DMS 273 treated with DMSO at 0.1 percent for 48 hours (cell line): ENCODE measurements around the gene SYT4.
"Not testable (repeated sequence)": the region's sequence is repeated elsewhere in the genome, so short reads cannot be mapped to it uniquely, and the experiment has no call there.

ENCODE experiments used
- DNase-seq: peaks from one replicate; lab custom pipeline; 2025; lab: John Stamatoyannopoulos, UW

The SYT4 gene, protein sequence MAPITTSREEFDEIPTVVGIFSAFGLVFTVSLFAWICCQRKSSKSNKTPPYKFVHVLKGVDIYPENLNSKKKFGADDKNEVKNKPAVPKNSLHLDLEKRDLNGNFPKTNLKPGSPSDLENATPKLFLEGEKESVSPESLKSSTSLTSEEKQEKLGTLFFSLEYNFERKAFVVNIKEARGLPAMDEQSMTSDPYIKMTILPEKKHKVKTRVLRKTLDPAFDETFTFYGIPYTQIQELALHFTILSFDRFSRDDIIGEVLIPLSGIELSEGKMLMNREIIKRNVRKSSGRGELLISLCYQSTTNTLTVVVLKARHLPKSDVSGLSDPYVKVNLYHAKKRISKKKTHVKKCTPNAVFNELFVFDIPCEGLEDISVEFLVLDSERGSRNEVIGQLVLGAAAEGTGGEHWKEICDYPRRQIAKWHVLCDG

DNA sequence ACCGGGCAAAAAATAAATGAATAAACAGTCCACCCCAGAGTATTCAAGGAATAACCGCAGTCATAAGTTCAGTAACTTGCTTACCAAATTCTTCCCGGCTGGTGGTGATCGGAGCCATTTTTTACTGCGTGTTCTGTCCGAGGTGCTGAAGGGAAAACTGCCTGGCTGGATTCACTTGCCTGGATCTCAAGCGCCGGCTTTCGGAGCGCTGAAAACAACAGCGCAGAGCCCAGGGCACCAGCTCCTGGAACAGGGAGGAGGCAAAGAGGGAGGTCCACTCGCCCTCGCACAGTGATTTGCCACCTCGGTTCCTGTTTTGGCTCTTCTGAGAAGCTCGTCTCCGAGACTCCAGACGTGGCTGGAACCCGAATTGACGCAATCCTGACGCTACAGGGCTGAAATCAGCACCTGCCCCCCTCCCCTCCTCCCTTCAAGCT, at the start of gene SYT4:
SYT4 (minus strand) TSS at position 327 of the 437 bp plus-strand sequence; CDS start at position 118, 209 bp downstream.
- DNase-seq = no peak

DNA sequence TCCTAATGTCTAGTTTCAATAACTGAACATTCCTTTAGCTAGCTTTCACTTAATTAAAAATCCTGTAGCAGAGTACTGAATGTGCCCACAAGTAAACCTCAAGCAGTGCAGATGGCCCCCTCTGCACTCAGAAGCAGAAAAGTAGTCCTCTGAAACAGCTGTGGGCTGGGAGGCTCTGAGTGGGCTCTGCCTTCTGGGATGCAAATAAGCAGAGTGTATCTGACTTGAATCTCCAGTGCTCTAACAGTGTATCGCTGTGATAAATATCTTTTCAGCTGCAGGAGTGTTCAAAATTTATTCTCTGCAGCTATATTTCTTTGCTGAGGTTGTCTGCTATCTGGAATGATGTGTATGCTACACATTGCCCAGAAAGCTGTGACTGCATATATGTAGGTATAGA, 44.8 kb upstream of the SYT4 start:
- DNase-seq = no peak

DNA sequence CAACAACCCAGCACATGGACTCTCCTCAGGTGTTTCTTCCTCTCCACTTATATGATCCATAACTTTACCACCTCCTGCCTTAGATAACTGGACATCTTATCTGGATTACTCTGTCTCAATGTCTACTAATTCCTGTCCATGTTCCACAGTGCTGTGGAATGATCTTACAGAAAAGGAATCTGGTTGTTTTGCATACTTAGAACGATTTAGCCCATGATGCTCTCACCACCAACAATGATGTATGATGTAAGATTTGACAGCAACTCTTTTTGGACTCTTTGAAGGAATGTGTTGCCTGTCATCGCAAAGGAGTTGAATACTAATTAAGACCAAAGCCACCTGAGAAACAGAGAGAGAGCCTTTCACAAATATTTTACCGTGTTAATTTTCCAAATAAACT, 37.7 kb upstream of the SYT4 start:
- no peak for DNase-seq

DNA sequence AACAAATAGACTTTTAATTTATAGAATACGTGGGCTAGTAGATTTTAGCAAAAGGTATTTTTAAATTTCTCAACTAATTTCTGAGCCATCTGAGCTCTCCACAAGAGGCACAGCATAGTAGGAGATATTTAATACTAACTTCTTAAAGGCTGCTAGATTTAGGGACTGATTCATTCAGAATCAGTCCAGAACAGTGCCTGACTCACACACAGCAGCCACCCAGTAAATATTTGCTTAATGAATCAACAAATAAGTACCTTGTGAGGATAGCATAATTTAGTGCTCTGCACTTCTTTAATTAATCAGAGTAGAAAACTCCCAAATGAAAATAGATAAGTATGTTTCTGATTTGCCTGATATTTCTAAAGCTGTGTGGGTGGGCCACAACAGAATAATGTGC, 35.6 kb upstream of the SYT4 start:
- no peak for DNase-seq

DNA sequence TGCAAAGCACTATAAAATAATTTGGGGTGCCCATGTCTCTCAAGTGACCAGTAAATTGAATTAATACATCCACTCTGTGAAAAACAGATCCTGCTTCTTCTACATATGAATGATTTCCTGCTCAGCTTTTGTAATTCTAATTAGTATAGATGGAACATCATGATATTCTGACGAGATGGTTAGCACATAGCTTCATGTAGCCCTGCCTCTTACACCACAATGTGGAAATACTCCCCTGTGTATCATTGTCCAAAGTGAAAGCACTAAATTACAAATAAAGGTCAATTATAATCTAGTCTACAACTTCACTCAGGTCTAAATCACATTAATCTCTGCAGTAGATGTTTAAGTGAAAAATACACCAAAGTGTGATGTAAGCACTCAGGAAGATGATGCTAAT, 32.9 kb upstream of the SYT4 start:
- no peak for DNase-seq

DNA sequence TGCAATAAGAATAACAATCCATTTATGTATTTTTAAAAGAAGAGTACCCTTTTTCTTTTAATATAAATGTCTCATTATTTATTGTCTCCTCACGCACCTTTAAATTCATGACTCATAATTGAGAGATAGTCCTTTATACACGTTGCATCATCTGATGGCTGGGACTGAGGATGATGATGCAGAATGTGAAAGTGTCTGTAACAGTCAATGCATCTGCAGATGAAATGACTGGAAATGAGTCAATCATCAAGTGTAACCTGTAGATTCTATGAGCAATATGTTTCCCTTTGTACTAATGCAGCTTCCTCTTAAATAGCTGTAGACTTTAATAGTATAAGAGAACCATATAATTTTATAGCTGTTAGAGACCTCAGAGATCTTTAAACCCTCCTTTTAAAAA, 26.1 kb upstream of the SYT4 start:
- DNase-seq = no peak

DNA sequence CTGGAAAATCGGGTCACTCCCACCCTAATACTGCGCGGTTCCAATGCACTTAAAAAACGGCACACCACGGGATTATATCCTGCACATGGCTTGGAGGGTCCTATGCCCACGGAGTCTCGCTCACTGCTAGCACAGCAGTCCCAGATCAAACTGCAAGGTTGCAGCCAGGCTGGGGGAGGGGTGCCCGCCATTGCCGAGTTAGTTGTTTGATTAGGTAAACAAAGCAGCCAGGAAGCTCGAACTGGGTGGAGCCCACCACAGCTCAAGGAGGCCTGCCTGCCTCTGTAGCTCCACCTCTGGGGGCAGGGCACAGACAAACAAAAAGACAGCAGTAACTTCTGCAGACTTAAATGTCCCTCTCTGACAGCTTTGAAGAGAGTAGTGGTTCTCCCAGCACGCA, 8.9 kb upstream of the SYT4 start:
- DNase-seq = not testable (repeated sequence)

DNA sequence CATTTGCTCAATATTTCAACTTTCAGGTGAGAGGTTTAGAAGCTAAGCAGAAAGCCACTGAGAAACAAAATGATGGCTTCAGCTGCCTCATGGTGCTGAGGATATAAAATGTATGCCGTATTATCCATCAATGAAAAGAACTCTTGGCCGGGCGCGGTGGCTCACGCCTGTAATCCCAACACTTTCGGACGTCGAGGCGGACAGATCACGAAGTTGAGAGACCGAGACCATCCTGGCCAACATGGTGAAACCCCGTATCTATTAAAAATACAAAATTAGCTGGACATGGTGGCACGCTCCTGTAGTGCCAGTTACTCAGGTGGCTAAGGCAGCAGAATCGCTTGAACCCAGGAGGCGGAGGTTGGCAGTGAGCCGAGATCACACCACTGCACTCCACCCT, 6.0 kb upstream of the SYT4 start:
- DNase-seq = no peak

DNA sequence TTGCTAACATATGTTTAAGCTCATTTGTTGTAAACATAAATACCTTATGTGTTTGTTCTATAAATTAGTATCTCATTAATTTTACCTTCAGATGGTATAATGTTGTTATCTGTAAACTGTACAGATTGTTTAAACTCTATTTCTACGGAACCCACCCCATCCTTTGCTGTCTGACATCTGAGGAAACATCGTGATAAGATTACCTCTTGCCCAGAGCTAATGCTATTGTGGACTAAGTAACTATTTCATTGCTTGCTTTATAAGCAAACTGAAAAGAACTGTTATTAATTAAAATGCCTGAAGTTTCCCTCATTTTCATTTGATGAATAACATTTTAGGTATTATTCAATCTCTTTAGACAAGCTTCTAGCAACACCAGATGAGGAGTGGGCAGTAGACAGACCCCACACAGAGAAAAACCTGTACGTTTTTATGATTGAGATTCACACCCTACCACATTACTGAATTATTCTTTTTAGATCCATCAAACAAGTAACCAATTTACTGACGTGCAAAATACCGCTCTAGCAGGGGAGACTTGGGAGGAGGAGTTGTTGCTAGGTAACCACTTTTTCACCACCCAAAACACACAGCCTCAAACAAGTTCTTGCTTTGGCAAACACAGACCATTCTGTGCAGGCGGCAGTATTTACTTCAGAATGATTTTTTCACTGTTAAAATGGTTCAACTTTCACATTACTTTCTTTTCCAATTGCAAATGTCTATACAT, 1.9 kb upstream of the SYT4 start:
- peak; percentile 41 for DNase-seq

DNA sequence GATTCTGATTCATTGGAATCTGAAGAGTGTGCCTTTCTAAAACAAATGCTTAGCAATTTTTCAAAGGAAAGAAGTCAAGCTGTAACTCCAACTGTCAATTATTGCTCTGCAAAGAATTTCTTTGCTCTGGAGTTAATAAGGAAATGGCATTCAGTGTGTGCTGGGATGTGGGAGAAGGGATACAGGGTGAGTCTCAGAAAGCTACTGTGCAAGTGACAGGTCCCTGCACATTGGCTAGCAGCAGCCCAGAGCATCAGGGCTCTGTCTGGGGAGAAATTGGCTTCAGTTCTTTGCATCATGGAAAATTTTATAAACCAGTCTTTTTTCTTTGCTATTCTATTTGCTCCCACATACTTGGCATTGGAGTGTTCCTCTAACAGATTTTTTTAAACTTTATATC, 1.1 kb upstream of the SYT4 start:
- DNase-seq = no peak

DNA sequence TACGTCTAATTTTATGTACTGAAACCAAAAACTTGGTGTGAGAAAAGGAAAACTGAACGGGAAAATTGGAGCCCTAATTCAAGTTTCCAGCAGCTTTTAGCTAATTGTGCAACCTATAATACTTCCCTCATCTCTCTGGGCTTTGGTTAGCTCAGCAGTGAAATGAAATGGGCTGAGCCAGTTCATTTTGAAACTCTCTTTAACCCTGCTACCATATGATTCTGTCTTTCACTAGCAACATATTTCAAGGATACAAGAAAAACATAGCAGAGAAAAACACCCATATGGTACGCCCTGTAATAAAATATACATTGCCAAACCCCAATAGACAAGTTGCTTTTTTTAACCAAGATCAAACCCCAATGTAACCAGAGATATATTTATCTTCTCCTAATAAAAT, 799 bp downstream of the SYT4 start:
- DNase-seq = no peak

DNA sequence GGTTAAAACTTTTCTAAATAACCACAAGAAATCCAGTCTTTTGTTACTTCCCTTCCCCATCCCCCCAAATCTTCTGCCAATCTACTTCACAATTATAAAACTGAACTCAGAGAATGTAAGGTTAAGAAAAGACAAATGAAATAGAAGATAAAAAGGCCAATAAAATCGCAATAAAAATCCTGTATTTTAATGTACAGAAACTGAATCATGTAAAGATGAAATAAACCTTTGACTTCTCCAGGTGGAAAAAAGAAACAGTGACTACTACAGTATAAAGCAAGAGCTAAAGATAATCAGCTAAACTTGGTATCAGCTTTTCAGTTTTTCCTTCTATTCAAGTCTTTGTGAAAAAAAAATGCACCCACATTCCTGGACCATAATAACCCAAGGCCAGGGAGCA, 1.7 kb downstream of the SYT4 start:
- DNase-seq = no peak

DNA sequence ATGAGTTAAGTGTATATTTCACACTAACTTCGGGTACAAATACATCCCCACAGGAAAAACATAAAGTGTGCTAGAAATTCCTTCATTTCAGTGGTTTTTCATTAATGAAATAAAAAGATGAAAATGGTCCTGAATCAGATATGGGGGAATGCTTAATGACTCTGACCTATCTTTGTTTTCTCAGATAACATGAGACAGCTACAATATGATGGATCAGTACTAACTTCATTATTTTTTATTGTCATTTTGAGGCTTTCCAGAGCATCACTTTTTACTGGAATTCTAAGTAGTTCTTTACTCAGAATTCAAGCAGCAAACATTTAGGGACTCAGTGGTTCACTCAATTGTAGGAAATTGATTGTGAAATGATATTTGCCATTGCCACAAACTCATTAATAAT, 2.8 kb downstream of the SYT4 start:
- DNase-seq = no peak

DNA sequence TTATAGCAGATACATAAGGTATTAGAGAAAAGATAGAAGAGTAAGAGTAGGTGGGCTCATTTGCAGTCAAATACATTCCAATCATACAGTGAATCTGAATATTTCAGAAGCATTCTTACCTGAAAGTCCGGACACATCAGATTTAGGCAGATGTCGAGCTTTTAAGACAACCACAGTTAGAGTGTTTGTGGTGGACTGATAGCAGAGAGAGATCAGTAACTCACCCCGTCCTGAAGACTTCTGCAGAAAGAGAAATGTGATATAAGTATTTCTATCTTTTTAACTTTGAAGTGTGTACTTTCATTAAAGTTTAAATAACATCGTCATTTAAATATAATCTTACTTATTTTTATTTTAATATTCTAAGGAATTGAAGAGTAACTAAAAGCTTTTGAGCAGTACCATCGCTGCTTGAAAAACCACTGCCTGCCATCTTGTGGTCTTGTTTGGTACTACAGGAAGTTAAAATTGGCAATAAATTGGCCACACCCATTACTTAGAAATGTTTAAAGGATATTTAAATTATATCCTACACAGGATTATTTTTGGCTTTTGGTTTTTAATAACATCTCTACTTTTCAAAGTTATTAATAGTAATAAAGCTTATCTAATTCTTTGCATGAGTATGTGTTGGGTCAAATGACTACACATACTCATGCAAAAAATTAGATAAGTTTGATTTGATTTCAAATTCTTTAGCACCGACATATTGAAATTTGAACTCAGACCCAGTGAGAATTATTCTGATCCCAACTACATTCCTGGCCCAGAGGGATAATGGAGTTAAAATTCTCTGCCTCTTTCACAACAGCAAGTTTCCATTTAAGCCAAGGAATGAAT, 5.5 kb downstream of the SYT4 start:
- no peak for DNase-seq

DNA sequence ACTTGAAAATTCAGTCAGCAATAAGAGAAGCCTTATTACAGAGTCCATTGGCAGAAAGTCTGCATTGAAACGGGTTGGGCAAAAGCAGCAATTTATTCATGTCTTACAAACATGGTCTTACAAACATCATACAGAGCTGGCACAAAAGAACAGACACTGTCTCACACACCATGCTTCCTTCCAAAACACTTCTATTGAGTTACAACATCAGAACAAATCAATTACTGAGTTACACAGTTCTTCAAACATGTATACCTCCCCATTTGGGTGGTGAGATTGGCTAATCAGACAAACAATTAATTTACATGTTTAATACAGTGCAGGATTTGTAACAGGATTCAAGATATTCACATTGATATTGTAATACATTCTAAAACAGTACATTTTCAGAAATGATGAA, 9.5 kb downstream of the SYT4 start:
- DNase-seq = no peak

DNA sequence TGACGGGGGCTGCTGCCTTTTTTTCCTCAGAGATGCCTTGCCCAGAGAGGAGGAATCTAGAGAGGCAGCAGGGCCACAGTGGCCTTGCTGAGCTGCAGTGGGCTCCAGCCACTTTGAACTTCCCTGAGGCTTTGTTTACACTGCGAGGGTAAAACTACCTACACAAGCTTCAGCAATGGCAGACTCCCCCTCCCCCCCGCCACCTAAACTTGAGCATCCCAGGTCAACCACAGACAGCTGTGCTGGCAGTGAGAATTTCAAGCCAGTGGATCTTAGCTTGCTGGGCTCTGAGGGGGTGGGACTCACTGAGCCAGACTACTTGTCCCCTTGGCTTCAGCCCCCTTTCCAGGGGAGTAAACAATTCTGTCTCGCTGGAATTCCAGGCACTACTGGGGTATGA, 11.8 kb downstream of the SYT4 start:
- DNase-seq = no peak

DNA sequence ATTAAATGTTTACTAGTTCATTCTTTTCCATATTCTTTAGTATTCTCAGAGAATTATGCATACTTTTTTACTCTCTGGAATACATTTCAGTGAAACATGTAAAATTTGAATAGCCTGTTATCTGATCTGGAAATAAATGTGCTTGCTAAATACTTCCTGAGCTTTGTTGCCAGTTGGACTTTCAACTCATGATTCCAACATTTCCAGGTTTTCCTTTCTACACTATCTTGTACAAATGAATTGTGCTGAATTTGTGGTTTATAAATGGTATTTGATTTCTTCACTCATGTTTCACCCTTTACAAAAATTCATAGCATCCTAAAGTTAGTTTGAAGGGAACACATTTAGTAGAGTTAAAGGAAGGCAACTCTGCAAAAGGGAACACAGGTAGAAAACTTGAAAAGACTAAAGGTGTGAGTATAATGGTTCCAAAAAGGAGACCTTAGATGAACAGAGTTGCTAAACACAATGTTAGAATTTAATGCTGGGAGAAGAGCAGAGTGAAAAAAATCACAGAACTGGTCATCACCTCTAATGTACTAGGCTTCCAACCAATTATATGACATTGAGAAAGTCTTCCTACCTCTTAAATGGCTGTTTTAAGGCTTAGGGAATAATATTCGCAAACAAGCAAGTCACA, 28.6 kb downstream of the SYT4 start:
- no peak for DNase-seq

DNA sequence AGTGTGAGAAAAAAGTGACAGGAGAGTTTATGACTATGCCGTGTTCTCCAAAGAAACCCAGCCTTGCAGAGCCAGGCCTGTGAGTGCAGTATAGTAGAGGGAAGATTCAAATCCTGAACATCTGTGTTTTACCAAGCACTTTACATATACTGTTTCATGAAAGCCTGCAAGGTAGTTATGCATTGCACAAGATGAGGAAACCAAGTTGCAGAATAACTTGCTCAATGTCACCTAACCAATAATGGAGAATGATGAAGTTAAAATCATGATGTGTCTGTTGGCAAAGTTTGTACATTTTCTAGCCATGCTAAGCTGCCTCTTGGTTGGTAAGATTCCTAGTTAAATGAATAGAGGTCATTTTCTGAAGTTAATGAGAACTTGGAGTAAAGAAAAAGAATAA, 29.3 kb downstream of the SYT4 start:
- no peak for DNase-seq

DNA sequence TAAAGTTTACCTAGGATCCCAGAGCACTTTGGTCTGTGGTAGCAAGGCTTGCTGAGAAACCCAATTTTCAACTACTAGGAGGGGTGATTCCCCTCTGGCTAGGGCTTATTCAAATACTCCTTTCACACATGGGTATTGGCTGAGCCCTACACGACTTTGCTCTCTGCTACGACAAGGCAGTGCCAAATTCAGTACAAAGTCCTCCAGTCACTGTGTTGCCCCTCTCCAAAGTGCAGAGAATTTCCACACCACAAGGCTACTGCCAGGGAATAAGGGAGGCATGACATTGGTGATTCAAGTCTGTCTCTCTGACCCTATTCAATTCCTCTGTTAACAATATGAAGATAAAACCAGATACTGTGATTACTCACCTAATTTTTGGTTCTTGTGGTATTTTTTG, 38.9 kb downstream of the SYT4 start:
- DNase-seq = no peak

DNA sequence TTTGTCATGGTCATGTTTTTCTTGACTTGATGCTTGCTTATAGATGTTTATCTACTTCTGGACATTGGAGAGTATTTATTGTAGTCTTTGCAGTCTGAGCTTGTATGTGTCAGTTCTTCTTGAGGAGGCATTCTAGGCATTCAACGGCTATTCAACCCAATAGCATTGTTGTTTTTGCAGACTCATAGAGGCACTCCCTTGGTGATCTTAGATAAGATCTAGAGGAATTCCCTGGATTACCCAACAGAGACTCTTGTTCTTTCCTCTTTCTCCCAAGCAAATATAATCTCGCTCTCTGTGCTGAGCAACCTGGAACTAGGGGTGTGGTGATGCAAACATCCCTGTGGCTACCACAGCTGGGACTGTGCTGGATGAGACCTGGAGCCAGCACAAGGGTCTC, 40.4 kb downstream of the SYT4 start:
- no peak for DNase-seq

DNA sequence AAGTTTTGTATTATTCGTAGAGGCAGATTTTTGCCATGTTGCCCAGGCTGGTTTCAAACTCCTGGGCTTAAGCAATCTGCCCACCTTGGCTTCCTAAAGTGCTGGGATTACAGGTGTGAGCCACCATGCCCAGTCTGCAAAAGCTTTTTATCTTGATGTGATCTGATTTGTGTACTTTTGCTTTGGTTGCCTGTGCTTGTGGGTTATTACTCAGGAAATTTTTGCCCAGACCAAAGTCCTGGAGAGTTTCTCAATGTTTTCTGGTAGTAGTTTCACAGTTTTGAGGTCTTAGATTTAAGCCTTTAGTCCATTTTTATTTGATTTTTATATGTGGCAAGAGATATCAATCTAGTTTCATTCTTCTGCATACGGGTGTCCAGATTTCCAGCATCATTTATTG, 42.4 kb downstream of the SYT4 start:
- no peak for DNase-seq

DNA sequence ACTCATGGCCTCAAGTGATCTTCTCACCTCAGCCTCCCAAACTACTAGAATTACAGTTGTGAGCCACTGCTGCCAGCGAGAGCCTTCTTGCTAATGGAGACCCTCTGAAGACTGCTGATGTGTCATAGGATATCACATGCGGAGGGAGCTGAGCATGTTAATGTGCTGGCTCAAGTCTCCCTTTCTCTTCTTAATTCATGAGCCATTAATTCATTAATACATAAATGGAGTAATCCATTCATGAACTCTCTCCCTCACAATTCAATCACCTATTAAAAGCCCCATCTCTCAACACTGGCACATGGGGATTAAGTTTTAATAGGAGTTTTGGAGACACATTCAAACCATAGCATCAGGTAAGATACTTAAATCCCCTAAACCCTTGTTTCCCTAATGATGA, 54.8 kb downstream of the SYT4 start:
- no peak for DNase-seq
